GM19372 (cell line): ENCODE measurements around the gene CFAP69.
A peak's percentile ranks its signal among the peaks of the same experiment; 100 is the strongest.
"Not testable (repeated sequence)": the region's sequence is repeated elsewhere in the genome, so short reads cannot be mapped to it uniquely, and the experiment has no call there.

ENCODE experiments used
- ATAC-seq: cut with Tn5 transposase; IDR thresholded peaks from one replicate; pipeline ENCODE4 v1.9.1; 2021; ENCODE audit warnings: mild to moderate bottlenecking, low read depth, moderate library complexity; ENCODE audit not compliant: unreplicated experiment

The CFAP69 gene

GRCh38 chr7:90230834-90231233 is 14.1 kb upstream of the CFAP69 start:
- ATAC-seq = no peak

GRCh38 chr7:90231304-90231703 is 13.7 kb upstream of the CFAP69 start:
- no peak for ATAC-seq

GRCh38 chr7:90232430-90232829 is 12.5 kb upstream of the CFAP69 start:
- ATAC-seq = no peak

- no peak for ATAC-seq
These were observed 11.4 kb upstream of the CFAP69 start for GRCh38 chr7:90233569-90233968.

- ATAC-seq = no peak
These were observed 8.2 kb upstream of the CFAP69 start for GRCh38 chr7:90236721-90237289.

GRCh38 chr7:90238022-90238421 is 7.0 kb upstream of the CFAP69 start:
- ATAC-seq = no peak

GRCh38 chr7:90238583-90238982 is 6.4 kb upstream of the CFAP69 start:
- ATAC-seq = no peak

- no peak for ATAC-seq
These were observed 5.9 kb upstream of the CFAP69 start for GRCh38 chr7:90239050-90239449.

- no peak for ATAC-seq
These were observed 5.2 kb upstream of the CFAP69 start for GRCh38 chr7:90239625-90240228.

- peak; percentile 81 for ATAC-seq
These were observed 2.4 kb upstream of the CFAP69 start for GRCh38 chr7:90242369-90243168.

GRCh38 chr7:90243556-90243955 is 1.4 kb upstream of the CFAP69 start:
- no peak for ATAC-seq

- ATAC-seq = no peak
These were observed 437 bp upstream of the CFAP69 start for GRCh38 chr7:90244565-90244908.

- no peak for ATAC-seq
These were observed 1.2 kb downstream of the CFAP69 start for GRCh38 chr7:90246171-90246570.

- no peak for ATAC-seq
These were observed 3.7 kb downstream of the CFAP69 start for GRCh38 chr7:90248706-90249105.

- no peak for ATAC-seq
These were observed 5.8 kb downstream of the CFAP69 start for GRCh38 chr7:90250601-90251303.

- no peak for ATAC-seq
These were observed 6.3 kb downstream of the CFAP69 start for GRCh38 chr7:90251304-90251635.

GRCh38 chr7:90256011-90256410 is 11.0 kb downstream of the CFAP69 start:
- ATAC-seq = not testable (repeated sequence)

- ATAC-seq = no peak
These were observed 11.8 kb downstream of the CFAP69 start for GRCh38 chr7:90256778-90257177.

- no peak for ATAC-seq
These were observed 16.5 kb downstream of the CFAP69 start for GRCh38 chr7:90261441-90261840.

GRCh38 chr7:90262438-90262837 is 17.5 kb downstream of the CFAP69 start:
- peak; percentile 95 for ATAC-seq

- ATAC-seq = no peak
These were observed 21.8 kb downstream of the CFAP69 start for GRCh38 chr7:90266808-90267207.
